ENCODE data around the gene CDR2L. TPM values are rescaled to one million over a fixed set of nuclear protein-coding genes. Genes with fewer than 3 reads are reported as not detected.
"Not testable (repeated sequence)": the region's sequence is repeated elsewhere in the genome, so short reads cannot be mapped to it uniquely, and the experiment has no call there.

Gene CDR2L
- polyA plus RNA-seq, 1 of the 3 experiments (the other 2 are of a cell fraction), result 21.2 TPM

- Histone ChIP-seq H3K36me3 (replicated peaks in 1 of 2; ENCODE audit: control insufficient read depth in 1 of 2, insufficient read depth in 2 of 2, low read length in 1 of 2) (peaks cover 14 to 20% of the 10 kb centered on the region in 2 experiments), H4K20me1 (ENCODE audit: insufficient read depth) (no peaks in the 10 kb centered on the region), H2AFZ (ENCODE audit: low read depth) (no peak overlapping the region), H3K4me2 (no peak overlapping the region), H3F3A (replicated peaks; ENCODE audit: insufficient read depth) (no peaks in the 10 kb centered on the region), H3K4me3 (ENCODE audit: low read depth in 2 of 2, low read length in 1 of 2) (no peak overlapping the region), H3K27ac (ENCODE audit: low read depth in 2 of 2, low read length in 1 of 2) (no peak overlapping the region), H3K4me1 (ENCODE audit: control insufficient read depth in 1 of 2, insufficient read depth in 2 of 2, low read depth in 1 of 2, low read length in 1 of 2) (no peaks in the 10 kb centered on the region), H3K27me3 (ENCODE audit: insufficient read depth) (no peaks in the 10 kb centered on the region), H3K9me3 (no peaks in the 10 kb centered on the region), H3K9me2 (no peaks in the 10 kb centered on the region), H3K9ac (no peak overlapping the region), H3K79me2 (ENCODE audit: insufficient read depth) (no peaks in the 10 kb centered on the region)
- ChIA-PET POLR2A (interaction anchor here (3.9 kb wide), 1 partner anchor 12 kb away, joined by 24 read pairs; the partner anchor contains the start of gene MRPL58), CTCF (interaction anchor here (1.2 to 4.5 kb wide), 3 partner anchors 10 to 32 kb away, joined by 3 to 18 read pairs (median 6); partner anchors contain the start of gene MRPL58)
- TF ChIP-seq FOXM1 (IDR thresholded peaks at IDR 0.05; ENCODE audit: low read depth), result no peak
- TF ChIP-seq, protein P1, sequence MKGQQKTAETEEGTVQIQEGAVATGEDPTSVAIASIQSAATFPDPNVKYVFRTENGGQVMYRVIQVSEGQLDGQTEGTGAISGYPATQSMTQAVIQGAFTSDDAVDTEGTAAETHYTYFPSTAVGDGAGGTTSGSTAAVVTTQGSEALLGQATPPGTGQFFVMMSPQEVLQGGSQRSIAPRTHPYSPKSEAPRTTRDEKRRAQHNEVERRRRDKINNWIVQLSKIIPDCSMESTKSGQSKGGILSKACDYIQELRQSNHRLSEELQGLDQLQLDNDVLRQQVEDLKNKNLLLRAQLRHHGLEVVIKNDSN (IDR thresholded peaks at IDR 0.05; ENCODE audit: borderline replicate concordance, low read depth), result no peak
- TF ChIP-seq GATA2 (CRISPR knock-in tag; IDR thresholded peaks at IDR 0.05), result no peak
- DNase-seq, result no peak
- WGBS (ENCODE audit: low lambda C conversion rate), result 83% methylated on average over 10 of the region's 10 CpGs
These were observed 37.4 kb downstream of the CDR2L start for GRCh38 chr17:75024686-75025397.

DNA sequence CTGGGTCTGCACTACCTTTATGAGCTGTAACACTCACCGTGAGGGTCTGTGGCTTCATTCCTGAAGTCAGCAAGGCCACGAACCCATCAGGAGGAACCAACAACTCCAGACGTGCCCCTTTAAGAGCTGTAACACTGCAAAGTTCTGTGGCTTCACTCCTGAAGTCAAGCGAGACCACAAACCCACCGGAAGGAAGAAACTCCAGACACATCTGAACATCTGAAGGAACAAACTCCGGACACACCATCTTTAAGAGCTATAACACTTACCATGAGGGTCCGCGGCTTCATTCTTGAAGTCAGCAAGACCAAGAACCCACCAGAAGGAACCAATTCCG, 37.9 kb downstream of the CDR2L start:
- ChIA-PET CTCF (interaction anchor here (4.5 kb wide), 1 partner anchor 13 kb away, joined by 18 read pairs; the partner anchor contains the start of gene MRPL58), POLR2A (interaction anchor here (3.9 kb wide), 1 partner anchor 13 kb away, joined by 24 read pairs; the partner anchor contains the start of gene MRPL58)
- not testable (repeated sequence) for H3F3A ChIP-seq (replicated peaks; ENCODE audit: insufficient read depth); H3K27me3 ChIP-seq (ENCODE audit: insufficient read depth); H3K9me3 ChIP-seq; H3K4me2 ChIP-seq; H2AFZ ChIP-seq (ENCODE audit: low read depth); H3K4me3 ChIP-seq (ENCODE audit: low read depth in 2 of 2, low read length in 1 of 2); H3K9me2 ChIP-seq; H4K20me1 ChIP-seq (ENCODE audit: insufficient read depth); H3K79me2 ChIP-seq (ENCODE audit: insufficient read depth); DNase-seq; H3K4me1 ChIP-seq (ENCODE audit: control insufficient read depth in 1 of 2, insufficient read depth in 2 of 2, low read depth in 1 of 2, low read length in 1 of 2); H3K9ac ChIP-seq; H3K27ac ChIP-seq (ENCODE audit: low read depth in 2 of 2, low read length in 1 of 2)
- WGBS (ENCODE audit: low lambda C conversion rate), result 92% methylated on average over 9 of the region's 9 CpGs
- H3K36me3 ChIP-seq (replicated peaks in 1 of 2; ENCODE audit: control insufficient read depth in 1 of 2, insufficient read depth in 2 of 2, low read length in 1 of 2), result peaks cover 14 to 15% of the 10 kb centered on the region in 2 experiments

- H3K9me3 ChIP-seq; H3K36me3 ChIP-seq (replicated peaks in 1 of 2; ENCODE audit: control insufficient read depth in 1 of 2, insufficient read depth in 2 of 2, low read length in 1 of 2); H3K4me2 ChIP-seq; H3K9me2 ChIP-seq; H3K27me3 ChIP-seq (ENCODE audit: insufficient read depth); H3K4me1 ChIP-seq (ENCODE audit: control insufficient read depth in 1 of 2, insufficient read depth in 2 of 2, low read depth in 1 of 2, low read length in 1 of 2); H3K79me2 ChIP-seq (ENCODE audit: insufficient read depth); H3K27ac ChIP-seq (ENCODE audit: low read depth in 2 of 2, low read length in 1 of 2); H4K20me1 ChIP-seq (ENCODE audit: insufficient read depth); H3K4me3 ChIP-seq (ENCODE audit: low read depth in 2 of 2, low read length in 1 of 2); H3K9ac ChIP-seq; H3F3A ChIP-seq (replicated peaks; ENCODE audit: insufficient read depth); H2AFZ ChIP-seq (ENCODE audit: low read depth); POLR2A ChIA-PET; DNase-seq: not testable (repeated sequence)
- CTCF ChIA-PET, result interaction anchor here (2.2 to 4.5 kb wide), 2 partner anchors 14 to 69 kb away, joined by 6 to 18 read pairs; partner anchors contain the start of gene MRPL58
- 84% methylated on average over 2 of the region's 2 CpGs for WGBS (ENCODE audit: low lambda C conversion rate)
These were observed 39.2 kb downstream of the CDR2L start for GRCh38 chr17:75026650-75027049.
